NCI-H510A treated with DMSO at 0.1 percent for 48 hours (cell line): ENCODE data around the gene PCK1.

Experiments
- DNase-seq: peaks from one replicate; lab custom pipeline; 2025; lab: John Stamatoyannopoulos, UW

The PCK1 gene

DNA sequence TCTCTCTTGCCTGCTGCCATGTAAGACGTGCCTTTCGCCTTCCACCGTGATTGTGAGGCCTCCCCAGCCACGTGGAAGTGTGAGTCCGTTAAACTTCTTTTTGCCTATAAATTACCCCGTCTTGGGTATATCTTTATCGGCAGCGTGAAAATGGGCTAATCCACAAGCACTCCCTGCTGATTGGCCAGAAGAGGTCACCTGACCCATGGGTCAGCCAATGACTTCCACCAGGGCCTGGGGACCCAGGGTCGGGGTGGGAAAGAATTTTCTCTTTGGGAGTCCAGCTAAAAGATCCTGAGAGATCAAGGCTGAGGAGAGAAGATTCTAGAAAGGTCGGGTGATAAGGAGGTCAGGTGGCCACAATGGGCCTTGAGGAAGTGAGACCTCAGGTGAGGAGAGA lies 42.2 kb downstream of the PCK1 start:
- no peak for DNase-seq

DNA sequence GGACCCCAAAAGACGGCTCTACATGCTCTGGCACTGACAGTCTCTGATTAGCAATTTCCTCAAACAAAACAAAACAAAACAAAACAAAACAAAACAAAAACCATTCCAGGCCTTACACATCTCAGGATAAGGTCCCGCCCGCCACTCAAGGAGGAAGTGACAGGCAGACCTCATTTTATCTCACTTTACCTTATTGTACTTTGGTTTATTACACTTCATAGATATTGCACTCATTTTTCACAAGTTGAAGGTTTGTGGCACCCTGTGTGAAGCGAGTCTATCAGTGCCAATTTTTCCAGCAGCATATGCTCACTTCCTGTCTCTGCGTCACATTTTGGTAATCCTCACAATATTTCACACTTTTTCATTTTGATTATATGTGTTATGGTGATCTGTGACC lies 44.1 kb downstream of the PCK1 start:
- DNase-seq: no peak

DNA sequence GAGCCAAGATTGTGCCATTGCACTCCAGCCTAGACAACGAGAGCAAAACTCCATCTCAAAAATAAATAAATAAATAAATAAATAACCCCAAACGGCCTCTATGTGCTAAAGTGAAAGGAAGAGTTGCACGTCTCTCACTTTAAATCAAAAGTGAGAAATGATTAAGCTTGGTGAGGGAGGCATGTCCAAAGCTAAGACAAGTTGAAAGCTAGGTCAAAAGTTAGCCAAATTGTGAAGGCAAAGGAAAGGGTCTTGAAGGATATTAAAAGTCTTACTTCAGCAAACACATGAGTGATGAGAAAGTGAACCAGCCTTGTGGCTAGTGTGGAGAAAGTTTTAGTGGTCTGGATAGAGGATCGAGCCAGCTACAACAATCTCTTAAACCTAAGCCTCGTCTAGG lies 45.0 kb downstream of the PCK1 start:
- DNase-seq: no peak

DNA sequence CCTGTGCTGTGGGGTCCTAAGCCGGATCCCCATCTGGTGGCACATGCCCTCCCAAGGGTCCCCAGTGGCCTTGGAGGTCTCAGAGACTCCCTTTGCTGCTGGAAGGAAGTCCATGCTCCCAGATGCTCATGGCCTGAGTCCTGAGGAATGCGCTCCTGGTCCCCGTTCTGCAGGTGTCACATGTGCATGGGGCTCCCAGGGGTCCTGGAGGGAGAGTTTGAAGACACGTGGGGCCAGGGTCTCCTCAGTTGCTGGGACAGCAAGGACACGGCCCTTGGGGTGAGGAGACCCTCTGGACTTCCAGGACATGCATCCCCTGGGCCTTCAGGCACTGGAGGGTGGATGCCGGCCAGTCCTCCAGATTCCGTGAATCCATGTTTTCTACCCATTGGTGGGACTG lies 47.6 kb downstream of the PCK1 start:
- DNase-seq: no peak

DNA sequence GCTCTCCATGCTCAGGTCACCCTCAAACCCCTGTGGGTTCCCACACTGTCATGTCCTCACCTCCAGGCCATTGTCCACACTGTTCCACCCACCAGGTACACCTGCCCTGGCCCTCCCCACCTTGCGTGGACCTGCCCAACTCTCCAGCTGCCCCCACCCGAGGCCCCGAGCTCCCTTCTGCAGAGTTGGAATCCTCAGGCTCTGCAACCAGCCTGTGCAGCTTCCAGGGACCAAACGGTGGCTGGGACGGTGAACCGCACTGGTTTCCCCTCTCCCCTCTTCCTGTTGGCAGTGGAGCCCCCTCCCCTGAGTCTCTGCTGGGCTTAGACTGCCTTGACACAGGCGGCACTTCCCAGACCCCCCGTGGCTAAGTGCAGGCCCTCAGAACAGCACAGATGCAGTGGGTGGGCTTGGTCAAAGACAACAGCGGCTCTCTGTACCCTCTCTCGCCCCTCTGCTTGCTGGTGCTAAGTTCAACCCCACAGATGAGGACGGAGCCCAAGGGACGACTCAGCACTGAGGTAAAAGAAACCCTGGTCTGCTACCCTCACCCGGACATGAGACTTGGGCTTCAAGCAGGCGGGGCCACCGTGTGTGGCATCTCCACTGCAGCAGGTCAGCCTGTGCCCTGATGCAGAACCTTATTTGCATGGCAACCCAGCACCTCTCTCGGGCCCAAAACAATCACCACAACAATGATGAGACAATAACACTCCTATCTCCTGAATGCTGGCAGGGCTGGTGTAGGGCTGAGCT lies 48.4 kb downstream of the PCK1 start:
- DNase-seq: no peak

DNA sequence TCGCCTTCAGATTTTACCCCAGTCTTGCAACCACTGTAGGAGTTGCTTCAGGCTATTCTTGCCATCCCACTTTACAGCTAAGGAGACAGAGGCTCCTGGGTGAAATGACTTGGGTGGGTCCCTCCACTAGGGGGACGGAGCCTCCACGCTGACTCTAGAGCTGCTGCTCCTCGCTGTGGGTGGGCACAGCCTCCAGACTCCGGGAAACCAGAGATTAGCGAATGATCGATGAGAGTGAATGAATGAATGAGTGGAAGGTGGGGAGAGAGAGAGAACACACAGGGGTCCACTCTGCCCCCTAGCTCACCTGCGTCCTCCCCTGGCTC lies 48.9 kb downstream of the PCK1 start:
- DNase-seq: no peak

DNA sequence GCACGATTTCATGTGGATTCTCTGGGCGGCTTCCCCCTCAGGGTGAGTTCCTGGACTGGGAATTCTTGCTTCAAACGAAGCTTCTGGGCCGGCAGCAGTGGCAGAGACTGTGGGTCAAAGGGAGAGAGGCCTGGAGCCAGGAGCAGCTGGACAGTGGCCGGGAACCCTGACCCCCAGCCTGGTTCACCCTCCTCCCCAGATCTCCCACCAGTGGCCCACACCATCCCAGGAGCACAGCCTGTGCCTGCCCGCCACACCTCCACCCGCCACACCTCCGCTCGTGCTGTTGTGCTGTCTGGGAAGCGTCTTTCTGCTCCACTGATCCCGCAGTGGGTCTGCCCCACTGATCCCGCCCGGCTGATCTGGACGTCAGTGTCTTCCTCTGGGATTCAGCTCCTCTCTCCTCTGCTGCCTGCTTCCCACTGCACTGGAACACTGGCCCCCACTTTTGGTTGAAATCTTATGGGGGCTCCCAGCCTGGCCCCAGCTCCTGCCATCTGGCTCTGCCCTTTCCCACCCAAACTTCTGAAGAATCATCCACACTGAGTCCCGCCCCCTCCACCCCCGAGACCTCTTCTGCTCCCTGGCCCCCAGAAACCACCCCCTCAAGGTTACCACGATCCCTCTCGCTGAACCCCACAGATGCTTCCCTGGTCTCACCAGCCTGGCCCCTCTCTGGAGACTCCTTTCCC lies 49.5 kb downstream of the PCK1 start:
- no peak for DNase-seq

DNA sequence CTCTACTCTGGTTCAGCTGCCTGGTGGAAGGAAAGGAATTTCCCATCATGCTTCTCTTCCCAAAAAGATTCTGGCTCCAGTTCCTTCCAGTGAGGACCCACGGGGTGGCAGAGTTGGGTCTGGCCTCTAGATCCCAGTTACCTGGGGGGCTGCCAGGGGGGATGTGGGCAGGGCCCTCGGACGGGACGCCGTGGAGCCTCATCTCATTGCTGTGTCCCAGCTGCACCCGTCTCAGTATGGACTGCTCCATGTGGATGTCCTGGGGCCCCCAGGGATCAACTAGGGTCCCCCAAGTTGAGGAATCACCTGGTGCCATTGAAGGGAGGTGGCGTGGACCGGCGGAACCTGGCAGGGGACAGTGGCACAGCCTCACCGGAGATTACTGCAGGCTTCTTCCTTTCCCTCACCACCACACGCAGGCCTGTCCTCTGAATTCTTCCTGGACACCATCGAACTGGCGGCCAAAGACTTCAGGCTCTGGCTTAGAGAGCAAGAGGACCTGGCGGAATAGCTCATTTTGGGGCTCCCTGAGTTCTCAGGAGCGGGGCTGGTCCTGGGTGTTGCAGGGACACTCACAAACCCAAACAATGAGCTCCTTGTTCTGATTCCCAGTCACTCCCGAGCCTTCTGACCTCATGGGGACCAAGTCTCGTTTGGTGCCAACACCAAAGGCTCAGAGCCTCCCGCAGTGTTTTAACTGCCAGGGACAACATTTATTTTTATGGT lies 50.8 kb downstream of the PCK1 start:
- DNase-seq: no peak

DNA sequence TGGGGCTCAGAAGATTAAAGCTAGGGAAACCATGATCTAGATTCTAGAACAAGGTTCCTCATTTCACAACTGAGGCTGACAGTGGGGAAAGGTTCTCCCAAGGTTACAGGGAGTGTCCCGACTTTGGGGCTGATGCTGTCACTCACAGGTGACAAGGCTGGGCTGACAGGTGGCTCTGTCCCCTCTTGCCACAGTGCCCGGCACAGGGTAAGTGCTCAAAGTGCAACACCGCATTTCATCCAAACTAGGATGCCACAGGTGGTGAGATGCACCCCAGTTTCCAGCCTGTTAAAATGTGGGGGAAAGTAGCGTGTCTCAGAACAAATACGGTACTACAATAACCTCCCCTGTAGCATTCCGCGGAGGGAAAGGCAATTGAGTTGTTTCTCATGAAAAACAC lies 51.5 kb downstream of the PCK1 start:
- DNase-seq: no peak

DNA sequence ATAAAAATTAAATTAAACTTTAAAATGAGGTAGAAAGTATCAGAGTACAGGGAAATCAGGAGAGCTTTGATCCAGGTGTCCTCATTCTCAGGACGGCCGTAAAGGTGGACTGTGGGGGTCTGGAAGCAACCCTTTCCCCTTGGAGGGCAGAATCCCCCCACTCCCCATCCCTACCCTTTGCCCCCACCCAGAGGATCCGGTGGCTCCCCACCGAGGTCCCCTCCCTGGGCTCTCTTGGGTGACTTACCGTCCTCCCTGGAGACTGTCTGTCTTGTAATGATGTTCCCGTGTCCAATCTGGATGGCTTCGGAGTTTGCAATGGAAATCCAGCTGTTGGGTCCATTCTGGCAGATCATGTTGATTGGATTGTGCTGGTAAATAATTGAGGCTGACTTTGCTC lies 52.0 kb downstream of the PCK1 start:
- DNase-seq: no peak

DNA sequence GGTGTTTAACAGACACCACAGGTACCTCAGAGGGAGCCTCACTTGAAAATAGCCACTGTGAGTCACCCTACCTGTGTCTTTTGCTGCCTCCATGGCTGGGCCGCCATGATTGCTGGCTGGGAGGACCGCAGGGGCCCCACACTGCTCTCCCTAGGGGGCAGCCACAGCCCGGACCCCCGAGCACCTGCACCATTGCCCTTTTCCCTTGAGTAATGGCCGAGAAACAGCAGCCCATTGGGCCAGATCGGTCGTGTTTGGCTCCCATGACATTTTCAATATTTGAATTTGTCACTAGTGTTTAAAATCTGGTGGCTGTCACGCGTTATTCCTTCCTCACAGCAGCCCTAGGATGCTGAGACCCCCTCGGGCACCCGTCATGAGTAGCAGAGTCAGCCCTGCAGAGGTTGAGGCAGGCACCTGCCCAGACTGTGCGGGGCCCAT lies 52.6 kb downstream of the PCK1 start:
- no peak for DNase-seq

DNA sequence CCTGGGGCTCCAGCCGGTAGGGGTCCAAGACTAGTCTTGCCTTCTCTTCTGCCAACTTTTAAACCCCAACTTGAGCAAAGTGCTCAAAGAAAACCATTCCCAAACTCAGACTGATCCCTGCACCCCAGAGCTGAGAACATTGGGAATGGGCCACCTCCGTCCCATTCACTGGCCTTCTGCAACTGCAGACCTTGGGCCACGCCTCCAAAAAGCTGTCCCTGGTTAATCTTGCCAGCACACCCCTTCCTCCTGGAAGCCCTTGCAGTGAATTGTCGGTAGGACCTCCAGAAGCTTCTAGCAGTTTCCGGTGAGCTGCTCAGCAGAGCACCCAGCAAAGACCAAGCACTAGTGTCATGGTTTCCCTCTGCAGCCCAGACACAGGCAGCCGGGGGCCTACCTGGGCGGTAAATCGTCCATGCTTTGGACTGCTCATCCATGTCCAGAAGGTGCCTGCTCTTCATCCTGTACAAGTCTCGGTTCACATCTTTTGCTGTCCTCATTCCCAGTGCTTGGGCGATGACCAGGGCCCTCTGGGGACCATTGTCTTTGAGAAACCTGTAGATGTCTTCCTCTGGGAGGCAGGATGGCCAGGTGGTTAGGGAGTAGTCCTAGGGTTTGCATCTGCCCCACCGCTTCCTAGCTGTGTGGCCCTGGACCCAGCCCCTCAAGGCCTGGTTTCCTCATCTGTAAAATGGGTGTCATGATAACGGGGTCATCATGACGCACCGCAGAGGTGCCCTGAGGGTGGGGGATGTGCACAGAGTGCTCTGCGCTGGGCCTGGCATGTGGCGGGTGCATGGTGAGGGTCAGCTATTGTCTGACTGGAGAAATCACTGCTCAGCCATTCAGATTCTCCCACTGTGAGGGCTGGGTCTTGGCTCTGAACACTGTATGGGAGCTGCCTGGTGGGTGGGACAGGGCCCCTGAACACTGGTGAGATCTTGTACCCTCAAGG lies 53.9 kb downstream of the PCK1 start:
- DNase-seq: no peak

DNA sequence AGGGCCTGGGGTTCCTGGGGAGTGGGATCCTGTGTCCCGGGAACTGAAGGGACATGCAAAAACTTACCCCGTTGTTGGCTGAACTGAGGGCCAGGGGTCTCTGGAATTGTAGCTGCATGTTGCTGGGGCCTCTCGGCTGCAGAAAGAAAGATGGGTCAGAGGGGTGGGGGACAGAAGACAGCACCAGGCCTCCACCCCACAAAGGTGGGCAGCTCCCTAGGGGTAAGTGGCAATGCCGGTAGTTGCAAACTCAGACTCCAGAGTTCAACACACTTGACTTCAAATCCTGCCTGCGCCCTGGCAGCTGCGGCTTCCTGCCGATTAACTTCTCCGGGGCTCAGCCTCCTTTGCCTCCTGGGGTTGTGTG lies 54.5 kb downstream of the PCK1 start:
- no peak for DNase-seq

DNA sequence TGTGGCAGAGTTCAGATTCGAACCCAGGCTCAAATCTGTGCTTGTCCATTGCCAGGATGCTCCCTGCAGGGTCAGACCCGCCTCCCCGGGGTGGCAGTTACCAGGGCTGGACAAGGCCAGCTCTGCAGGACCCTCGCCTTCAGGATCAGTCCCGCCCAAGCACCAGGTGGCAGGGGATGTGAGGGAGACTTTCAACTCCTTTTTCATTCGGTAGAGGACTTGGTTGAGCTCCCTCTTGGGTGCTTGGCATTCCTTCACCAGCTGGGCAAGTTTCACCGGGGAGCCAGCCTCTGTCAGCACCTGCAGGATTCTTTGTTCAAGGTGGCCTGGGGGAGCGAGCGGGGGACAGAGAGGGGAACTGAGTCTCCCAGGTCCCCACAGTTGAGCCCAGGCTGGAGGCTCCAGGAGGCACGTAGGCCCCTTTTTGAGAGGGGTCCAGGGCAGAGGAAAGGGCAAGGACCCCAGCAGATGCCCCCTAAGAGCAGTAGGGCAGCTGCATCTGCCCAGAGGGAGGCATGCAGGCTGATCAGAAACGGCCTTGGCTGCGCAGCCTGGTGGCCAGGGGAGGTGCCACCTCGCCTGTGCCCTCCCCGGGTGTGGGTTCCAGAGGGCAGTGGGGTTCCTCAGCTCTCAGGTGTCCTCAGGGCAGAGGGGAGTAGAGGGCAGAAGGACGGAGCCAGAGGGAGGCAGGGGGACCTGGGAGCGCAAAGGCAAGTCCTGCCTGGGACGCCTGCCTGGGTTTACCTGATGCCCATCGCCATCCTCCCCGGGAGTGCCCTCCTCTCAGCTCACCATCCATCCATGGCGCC lies 55.4 kb downstream of the PCK1 start:
- no peak for DNase-seq

DNA sequence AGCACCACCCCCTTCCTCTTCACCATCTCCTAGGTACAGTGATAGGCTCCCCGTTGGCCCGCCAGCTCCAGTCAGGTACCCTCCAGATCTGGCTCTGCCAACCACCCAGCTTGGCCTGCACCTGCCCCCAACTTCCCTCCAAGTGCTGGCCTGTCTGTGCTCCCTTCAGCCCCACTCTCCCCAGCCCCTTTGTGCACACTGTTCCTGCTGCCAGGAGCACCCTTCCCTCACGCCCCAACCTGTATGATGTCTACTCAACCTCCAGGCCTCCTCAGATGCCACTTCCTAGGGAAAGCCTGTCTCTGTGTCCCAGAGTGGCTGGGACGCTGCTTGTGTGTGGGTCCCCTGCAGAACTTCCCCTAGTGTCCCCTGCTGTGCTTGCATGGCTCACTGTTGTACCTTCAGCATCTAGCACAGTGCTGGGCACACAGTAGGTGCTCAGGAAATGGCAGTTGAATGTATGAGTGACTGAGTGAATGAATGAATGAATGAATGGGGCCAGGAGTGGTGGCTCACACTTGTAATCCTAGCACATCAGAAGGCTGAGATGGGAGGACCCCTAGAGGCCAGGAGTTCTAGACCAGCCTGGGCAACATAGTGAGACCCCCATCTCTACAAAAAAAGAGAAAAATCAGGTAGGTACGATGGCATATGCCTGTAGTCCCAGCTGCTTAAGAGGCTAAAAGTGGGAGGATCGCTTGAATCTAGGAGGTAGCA lies 56.3 kb downstream of the PCK1 start:
- DNase-seq: no peak
